CD4-positive, alpha-beta T cell treated with Interleukin-12 subunit alpha and Interleukin-12 subunit beta, for 1 hour (primary cell): ENCODE measurements around the gene CEP162.
"Not testable (repeated sequence)": the region's sequence is repeated elsewhere in the genome, so short reads cannot be mapped to it uniquely, and the experiment has no call there.

Experiments
- DNase-seq: peaks from one replicate; pipeline ENCODE4 v3.0.0-alpha.2; 2020

The CEP162 gene, protein sequence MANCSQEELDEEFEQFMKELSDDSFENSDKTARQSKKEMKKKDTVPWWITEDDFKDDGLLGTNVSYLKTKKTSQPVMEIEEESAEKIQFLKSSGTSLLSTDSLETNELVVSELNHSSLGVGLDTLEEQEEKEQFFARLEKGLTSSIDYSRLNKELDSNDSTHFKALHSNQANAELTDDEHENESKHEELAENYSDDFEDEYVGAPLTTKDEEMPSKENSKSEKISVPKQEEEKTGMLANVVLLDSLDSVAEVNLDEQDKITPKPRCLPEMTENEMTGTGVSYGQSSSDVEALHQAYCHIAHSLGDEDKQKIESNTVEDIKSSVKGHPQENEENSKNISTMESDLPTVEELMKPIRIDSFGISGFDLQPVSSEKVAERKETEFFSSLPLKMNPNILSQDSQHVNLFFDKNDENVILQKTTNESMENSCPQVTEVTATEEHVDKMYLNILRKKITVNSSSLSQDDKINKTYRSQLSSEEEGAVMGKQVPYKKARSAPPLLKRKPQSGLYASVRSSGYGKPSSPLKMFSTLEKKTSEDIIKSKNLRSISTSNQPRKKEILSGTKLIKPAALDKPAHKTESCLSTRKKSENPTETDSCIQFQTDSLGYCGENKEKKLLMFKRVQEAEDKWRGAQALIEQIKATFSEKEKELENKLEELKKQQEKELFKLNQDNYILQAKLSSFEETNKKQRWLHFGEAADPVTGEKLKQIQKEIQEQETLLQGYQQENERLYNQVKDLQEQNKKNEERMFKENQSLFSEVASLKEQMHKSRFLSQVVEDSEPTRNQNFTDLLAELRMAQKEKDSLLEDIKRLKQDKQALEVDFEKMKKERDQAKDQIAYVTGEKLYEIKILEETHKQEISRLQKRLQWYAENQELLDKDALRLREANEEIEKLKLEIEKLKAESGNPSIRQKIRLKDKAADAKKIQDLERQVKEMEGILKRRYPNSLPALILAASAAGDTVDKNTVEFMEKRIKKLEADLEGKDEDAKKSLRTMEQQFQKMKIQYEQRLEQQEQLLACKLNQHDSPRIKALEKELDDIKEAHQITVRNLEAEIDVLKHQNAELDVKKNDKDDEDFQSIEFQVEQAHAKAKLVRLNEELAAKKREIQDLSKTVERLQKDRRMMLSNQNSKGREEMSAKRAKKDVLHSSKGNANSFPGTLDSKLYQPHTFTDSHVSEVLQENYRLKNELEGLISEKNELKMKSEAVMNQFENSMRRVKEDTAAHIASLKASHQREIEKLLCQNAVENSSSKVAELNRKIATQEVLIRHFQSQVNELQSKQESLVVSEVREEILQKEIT (N-terminal part only)

DNA sequence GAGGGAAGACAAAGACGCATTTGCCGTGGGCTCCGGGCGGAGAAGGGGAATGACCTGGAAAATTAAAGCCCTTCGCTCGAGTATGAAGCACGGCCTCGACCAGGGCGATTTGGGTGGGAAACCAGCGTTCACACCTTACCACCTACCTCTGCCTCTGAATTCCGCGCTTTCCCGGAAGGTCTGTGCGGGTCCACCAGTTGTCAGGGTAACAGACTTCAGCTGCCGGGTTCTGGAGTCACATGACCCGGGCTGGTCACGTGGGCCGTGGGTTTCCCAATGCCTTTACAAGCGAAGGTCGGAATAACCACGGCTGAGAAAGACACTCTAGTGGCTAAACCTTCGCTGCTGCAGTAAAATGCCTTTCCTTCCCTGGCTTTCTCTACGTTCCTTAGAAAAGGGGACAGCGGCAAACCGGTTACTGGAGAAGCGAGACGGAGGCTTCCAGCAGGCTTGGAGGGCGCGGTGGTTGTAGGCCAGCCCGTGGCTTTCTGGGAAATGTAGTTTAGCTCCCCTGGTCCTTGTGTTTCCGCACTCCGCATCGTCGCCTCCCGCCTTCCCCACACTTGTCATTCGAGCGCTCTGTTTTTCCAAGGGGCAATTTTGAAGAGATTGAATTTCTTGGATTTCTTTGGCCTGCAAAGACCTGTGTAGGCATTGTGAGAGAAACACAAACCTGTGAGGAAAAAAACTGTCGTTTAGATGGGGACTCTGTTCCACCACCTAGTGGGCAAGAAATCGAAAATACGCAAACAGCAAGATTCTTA is at the start of gene CEP162:
CEP162 (minus strand) TSS at position 210 of the 764 bp plus-strand sequence. CDS start 1,250 bp downstream, outside the sequence.
- DNase-seq: peak; percentile 88

DNA sequence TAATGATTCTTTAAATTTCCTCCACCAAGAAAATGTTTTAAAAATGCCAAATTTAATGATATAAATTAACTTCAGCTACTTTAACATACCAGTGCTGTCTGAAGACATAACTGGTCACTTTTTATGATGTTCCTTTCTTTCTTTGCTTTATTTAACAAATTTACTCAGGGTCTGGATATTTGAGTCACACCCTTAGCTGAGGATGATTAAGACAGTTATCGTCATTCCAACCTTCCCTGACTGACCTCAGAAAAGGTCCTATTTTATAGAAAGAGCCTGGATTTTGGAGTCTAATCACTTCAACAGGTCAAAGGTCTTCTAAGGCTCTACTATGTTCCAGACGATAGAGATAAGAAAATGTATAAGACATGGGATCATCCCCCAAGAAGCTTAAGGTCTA is 47.4 kb upstream of the CEP162 start:
- no peak for DNase-seq

DNA sequence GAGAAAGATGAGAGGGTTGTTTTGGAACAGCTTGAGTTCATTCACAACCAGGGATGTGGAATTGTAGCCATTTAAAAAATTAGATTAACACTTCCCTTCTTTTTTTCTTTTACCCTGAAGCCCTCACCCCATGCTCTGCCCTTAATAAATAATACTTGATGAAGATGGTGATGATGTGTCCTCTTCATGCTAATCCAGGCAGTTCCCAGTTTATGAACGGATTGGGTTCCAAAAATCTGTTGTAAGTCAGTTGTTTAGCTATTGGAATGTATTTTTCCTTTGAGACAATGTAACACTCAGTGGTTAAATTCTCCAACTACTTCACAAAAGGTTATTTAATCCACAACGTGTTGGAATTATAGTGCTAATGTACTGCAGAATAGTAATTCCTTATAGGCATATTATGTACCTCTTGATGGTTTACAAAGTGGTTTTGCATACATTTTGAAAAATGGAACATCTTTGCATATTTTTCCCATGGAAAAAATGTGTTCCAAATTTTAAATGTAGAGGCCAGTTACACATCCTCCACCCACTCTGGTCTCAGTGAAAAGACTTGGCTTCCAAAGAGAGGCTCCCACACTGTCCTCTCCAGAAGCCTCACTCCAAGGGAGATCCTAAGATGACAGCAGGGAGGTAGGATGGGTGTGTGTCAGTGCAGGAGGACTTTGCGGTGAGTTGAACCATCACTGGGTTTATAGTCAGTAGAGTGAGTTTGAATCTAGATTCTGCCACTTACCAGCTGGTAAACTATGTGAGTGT is 45.8 kb upstream of the CEP162 start:
- DNase-seq: no peak

DNA sequence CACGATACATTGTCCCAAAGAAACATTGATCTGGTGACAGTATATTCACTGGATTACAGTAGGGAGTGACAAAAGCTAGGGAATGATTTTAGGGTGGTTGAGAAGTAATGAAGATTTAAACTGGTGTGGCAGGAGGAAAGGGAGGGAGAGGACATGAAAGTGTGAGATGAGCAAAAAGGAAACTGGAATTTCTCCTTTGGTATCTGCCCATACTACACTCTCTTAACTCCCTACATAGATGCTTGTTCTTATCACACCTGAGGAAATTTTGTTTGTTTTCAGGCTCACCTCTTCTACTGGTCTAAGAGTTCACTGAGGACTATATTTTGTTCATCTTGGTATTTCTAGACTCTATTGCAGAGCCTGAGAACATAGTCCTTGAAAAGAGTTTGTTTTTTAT is 44.9 kb upstream of the CEP162 start:
- no peak for DNase-seq

DNA sequence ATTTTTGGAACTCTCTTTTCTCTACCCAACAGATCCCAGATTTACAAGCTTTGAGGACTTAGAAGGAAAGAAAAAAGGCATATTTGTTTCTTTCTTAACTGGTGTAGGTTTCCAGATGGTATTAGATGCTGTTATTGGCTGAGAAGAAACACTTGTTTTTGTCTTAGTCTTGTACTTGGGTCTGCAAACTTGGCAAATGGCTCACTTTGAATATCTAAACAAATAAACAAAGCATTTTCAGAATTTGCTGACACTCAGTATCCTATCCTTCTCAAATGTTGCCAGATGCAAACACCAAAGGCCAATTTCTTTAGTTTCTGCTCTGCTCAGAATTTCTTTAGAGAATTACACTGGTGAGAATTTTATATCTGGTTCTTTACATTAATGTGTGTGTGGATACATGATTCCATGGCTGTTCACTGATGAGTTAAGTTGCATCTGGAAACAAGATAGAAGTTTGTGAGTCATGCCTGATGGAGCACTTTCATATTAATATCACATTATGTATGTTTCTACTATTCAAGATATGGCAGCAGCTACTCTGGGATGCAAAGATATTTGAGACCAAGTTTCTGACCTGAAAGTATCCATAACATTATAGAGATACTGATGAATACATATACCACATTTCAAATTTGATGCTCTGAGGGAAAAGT is 43.7 kb upstream of the CEP162 start:
- no peak for DNase-seq

DNA sequence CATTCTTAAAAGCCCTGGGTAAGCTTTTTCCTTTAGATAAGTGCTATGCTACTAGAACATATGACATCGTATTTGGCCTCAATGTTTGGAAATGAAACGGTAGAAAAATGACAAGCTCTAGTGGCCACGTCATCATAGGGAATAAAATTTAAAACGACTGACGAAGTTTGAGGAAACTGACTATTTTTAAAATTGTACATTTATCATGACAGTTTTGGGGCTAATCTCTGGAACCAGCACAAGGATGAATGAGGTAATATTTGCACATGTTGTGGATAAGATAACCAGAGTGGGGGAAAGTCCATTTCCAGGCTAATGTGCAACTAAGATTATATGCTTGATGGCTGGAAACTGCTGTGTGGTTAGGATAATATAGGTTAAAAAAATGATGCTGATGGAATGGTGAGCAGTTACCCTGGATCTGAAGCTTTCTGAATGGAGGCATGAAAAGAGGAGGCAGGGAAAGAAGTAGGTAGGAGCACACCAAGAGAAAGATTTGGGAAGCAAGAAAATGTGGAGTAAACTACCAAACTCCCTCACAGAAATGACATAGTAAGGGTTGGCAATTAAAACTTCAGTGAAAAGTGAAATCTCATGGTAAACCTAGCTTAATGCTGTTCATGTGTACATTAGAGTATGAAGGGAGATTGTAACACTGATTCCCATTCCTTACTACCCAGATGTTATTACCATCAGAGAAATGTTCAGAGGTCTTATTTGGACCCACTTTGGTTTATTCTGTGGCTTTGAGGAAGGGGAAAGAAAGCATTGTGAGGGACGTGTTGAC is 42.7 kb upstream of the CEP162 start:
- no peak for DNase-seq

DNA sequence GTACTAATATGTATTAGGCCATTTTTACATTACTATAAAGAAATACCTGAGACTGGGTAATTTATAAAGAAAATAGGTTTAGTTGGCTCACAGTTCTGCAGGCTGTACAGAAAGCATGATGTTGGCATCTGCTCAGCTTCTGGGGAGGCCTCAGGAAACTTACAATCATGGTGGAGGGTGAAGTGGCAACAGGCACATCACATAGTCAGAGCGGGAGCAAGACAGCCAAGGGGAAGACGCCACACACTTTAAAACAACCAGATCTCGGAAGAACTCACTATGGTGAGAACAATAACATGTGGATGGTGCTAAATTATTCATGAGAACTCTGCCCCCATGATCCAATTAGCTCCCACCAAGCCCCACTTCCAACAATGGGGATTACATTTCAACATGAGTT is 41.3 kb upstream of the CEP162 start:
- no peak for DNase-seq

DNA sequence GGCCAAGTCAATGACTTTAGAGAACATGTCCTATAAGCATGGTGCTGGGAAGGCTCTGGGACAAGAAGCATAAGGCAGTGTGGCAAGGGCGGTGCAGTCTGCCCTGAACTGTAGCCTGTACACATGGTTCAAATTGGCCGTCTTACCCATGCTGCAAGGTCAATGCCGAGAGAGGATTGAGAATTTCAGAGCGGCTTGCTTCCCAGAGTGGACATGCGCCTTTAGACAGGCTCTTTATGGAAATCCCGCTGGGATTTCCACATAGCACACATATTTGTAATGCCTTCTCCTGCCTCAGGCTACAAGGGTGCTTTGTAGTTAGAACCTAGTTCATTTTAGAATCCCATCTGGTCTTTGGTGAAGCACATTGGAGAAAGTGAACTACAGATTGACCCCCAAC is 36.1 kb upstream of the CEP162 start:
- no peak for DNase-seq

DNA sequence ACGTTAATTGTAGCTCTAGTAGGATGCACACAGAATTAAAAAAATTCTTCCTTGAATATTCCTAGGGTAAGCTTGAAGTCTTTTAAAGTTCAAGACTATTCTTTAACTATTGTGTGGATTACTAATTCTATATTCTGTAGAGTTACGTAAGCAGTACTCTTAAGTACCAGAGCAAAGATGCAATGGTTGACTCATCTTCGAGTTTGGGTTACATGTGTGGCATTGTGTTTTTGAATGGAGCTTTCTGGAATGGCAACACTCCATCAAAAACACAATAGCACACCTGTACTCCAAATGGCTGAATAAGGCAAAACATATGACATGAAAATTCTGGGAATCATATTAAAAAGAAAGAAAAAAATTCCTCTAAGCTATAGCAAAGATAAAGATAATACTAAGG is 33.5 kb upstream of the CEP162 start:
- no peak for DNase-seq

DNA sequence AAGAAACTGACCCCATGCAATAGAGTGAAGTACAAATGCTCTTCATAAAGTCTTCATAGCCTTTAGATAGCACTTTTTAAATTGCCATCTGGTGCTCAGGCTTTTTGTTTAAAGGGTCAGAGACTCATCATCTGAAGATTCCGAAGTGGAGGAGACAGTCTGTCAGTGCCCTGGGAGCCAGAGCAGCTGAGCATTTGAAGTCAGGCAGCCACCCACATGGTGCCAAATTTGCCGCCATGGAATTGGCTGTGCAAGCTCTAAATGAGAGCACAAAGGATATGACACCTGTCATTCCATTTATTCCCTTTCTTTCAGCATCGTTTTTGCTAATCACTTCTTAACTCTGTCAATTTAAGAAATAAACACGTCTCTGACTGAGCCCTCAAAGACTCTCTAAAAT is 32.8 kb upstream of the CEP162 start:
- DNase-seq: no peak

DNA sequence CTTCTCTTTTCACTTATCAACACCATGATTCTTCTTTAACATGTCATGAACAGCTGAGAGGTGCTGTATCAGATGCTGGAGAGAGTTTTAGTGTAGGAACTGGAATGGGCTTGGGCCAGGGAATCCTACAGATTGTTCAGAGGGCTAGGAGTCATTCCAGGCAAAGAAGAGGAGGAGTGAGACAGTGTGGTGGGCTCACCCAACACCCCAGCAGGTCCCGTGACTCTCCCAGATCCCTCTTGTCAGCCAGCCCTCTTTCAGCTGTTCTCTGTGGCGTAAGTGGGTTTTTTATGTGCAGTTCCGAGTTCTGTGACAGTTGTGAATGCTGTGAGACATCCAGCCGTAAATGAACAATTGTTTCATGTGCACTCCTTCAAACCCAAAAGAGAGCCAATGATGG is 31.4 kb upstream of the CEP162 start:
- DNase-seq: no peak

DNA sequence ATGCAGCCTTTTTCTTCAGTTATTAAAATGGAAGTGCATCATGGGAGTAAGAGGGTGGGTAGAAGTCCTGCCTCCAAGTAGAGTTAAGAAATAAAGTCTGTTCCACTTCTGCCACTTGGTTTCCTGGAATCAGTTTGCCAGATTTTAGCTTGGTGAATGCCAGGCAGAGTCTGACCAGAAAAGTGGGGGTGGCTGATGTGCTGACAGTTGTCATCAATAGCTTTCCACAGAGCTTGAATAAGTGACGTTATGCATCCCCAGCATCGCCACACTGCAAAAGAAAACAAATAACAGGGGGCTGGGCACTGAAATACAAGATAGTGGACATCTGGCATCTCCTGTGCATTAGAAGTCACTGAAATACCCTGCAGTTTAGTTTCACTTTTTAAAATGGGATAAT is 30.8 kb upstream of the CEP162 start:
- no peak for DNase-seq

DNA sequence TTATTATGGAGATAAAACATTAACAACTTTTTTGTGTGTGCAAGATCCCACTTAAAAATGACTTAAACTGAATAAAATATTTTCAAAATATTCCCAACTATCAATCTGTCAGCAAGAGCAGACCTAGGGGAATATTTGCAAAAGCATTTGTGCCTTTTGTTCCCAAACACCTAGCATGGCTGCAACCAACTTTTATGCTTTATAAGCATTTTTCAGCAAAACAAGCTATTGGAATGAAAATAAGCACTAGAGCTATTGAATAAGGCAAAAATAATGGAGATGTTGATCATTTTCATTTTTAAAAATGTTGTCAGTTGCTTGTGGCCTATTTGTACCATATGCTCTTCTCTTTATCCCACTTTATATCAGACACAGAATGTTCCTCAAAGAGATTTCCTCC is 28.2 kb upstream of the CEP162 start:
- no peak for DNase-seq

DNA sequence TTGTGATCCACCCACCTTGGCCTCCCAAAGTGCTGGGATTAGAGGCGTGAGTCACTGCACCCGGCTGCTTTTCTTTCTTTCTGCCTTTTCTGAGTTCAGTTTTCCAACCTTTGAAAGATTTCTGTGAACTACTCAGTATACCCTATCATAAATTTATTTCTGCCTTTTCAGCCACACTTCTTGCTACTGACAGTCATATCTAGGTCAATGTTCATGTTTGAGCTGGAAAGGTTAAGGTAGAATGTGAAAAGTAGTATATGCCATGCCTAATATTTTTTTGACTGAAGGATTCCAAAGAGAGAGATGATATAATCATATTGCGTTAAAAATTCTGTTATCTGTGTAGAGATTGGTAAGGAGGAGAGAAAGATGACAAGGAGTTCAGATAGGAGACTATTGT is 25.9 kb upstream of the CEP162 start:
- no peak for DNase-seq

DNA sequence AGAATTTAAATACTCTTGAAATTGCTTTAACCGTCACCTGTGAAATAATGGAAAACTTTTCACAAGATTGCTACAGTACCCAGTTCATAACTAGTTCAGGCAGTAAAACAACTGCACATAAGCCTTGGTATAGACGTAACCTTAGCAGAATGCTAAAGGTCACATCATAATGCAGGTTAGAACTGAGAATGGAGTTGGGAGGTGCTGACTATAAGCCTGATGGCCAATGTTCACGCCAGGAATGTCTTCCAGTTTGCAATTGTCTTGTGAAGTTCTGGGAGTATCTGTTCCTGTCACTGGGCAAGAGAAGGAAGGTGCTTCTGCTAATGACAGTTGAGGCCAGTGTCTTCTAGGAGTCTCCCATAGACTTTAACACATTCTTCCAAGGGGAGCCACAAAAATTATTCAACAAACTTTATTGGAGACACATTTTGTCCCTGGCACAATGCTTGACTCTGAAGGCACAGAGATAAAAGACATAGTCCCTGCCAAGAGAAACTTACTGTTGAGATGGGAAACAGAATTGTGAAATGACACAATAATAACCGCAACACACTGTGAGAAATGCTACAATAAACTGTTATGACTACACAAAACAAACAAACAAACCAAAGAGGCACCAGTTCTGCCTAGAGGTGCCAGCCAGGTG is 24.6 kb upstream of the CEP162 start:
- no peak for DNase-seq

DNA sequence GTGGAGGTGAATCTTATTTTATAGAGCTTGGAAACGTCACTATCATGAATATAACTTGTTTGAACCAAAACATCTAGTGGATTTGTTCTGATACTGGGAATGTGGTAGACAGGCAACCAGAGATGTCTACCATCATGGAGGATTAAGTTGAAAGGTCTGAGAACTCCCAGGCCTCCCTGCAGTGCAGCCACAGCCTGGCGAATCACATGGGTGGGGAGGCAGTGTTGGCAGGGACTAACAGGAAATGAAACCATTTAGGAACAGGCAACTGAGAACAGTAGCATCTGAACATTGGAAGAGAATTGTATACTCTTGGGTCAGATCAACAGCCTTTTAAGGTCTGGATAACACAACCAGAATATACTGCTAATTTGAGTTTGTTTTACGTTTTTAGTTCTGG is 22.3 kb upstream of the CEP162 start:
- DNase-seq: no peak

DNA sequence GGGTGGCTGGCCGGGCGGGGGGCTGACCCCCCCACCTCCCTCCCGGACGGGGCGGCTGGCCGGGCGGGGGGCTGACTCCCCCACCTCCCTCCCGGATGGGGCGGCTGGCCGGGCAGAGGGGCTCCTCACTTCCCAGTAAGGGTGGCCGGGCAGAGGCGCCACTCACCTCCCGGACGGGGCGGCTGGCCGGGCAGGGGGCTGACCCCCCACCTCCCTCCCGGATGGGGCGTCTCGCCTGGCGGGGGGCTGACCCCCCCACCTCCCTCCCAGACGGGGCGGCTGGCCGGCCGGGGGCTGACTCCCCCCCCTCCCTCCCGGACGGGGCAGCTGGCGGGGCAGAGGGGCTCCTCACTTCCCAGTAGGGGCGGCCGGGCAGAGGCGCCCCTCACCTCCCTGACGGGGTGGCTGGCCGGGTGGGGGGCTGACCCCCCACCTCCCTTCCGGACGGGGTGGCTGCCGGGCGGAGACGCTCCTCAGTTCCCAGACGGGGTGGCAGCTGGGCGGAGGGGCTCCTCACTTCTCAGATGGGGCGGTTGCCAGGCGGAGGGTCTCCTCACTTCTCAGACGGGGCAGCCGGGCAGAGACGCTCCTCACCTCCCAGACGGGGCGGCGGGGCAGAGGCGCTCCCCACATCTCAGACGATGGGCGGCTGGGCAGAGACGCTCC is 17.1 kb upstream of the CEP162 start:
- not testable (repeated sequence) for DNase-seq

DNA sequence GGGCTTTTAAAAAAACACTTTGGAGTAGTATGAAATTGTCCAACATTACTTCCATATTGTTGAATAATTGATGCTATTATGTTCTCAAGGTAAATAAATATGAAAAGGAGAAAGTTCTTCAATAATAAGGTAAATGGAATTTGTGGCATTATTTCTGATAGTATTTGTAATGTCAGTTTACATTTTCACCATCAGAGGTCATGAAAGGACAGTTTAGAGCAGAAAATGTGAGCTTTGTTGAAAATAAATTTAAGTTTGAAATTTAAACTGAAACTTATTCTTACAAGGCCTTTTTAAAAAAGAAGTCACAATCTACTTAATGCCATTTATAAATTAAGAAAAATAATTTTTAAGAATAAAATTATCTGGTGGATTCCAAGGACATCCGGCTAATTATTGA is 15.8 kb upstream of the CEP162 start:
- no peak for DNase-seq

DNA sequence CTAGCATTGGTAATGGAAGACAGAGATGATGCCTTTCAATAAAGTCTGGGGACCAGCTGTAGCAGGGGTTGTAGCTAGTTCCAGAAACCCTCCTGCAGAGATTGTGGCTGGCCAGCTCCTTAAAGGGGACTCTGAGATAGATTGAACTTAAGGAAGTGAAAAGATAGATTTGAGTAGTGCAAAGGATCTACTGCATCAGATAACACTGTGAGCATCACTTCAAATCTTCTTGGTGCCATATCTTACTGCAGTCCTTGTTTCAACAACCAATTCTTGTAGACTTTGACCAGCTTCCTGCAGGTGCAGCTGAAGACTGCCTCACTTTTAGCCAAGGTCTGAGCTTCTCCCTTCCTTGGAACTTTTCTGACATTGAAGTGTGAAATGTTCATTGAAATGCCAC is 14.8 kb upstream of the CEP162 start:
- no peak for DNase-seq
